Heart left ventricle (tissue), 13 donors: ENCODE data around the gene LGR6.

ENCODE experiments used
- CTCF ChIP-seq, 12 donors: fragments of 200-600 bp; sonication (generic) in 4 of 12; IDR thresholded peaks; one replicate each; pipeline versions ENCODE4 v1.5.0 to v1.8.0; 2018 to 2022; ENCODE audit warnings: antibody characterized with exemption in 12 of 12, mild to moderate bottlenecking in 5 of 12
- POLR2A ChIP-seq, 2 donors: fragments of 450-650 bp; IDR thresholded peaks; one replicate each; pipeline ENCODE4 v1.6.1; 2017; ENCODE audit warnings: antibody characterized with exemption in 2 of 2, mild to moderate bottlenecking in 2 of 2, moderate library complexity in 2 of 2
- donor health status: ischemic (EF 13 %, LVEDD 7.1; RV severe dilation, severe dysfunction).
- donor health status: DM: no; HTN: yes; CAD: no.
- donor health status: DM: no; HTN: no; CAD: no.
- donor health status: ischemic (EF 25% LVEDD 6.9; RV normal size, moderate dysfunction).
- donor health status: ischemic (EF 25% LVEDD 5.7; RV mildly dilated, moderate dysfunction).
- donor health status: ischemic (EF 35%, LVEDD 5.7; RV mildly dilated, moderate dysfunction).
- donor health status: nonischemic (EF 11% LVEDD 7.7; RV severe dilation, severe dysfunction).
- donor health status: DM: yes; HTN: yes; CAD: no.
- donor health status: PGD.
- donor health status: ischemic (EF 29% LVEDD 5.4; RV normal size, mild dysfunction).
- donor health status: nonischemic (EF 23%, LVEDD 6.1; RV moderate dilation, normal function).

- TF ChIP-seq CTCF (IDR thresholded peaks at IDR 0.05) (no peak), POLR2A (IDR thresholded peaks at IDR 0.05) (no peak)
Measured at GRCh38 chr1:202241376-202242079, 47.9 kb downstream of the LGR6 start.
